ENCODE measurements around the gene FSIP1. TPM values are rescaled to one million over a fixed set of nuclear protein-coding genes. Genes with fewer than 3 reads are reported as not detected.

The FSIP1 gene
- total RNA-seq, 1 experiment from 2014 or later: 0.97 TPM

GRCh38 chr15:39720621-39721611 is 61.7 kb downstream of the FSIP1 start:
- peak; percentile 52 for DNase-seq (ENCODE audit: low read depth)

GRCh38 chr15:39720081-39720480 is 62.6 kb downstream of the FSIP1 start:
- DNase-seq (ENCODE audit: low read depth): no peak

- DNase-seq (ENCODE audit: low read depth): no peak
Measured at GRCh38 chr15:39719109-39719508, 63.5 kb downstream of the FSIP1 start.

GRCh38 chr15:39717134-39717533 is 65.5 kb downstream of the FSIP1 start:
- DNase-seq (ENCODE audit: low read depth): no peak

- no peak for DNase-seq (ENCODE audit: low read depth)
Measured at GRCh38 chr15:39714251-39714650, 68.4 kb downstream of the FSIP1 start.

GRCh38 chr15:39713846-39714245 is 68.8 kb downstream of the FSIP1 start:
- no peak for DNase-seq (ENCODE audit: low read depth)

- DNase-seq (ENCODE audit: low read depth): no peak
Measured at GRCh38 chr15:39710681-39711080, 72.0 kb downstream of the FSIP1 start.

GRCh38 chr15:39709941-39710340 is 72.7 kb downstream of the FSIP1 start:
- DNase-seq (ENCODE audit: low read depth): no peak

- no peak for DNase-seq (ENCODE audit: low read depth)
Measured at GRCh38 chr15:39706206-39706605, 76.4 kb downstream of the FSIP1 start.

- DNase-seq (ENCODE audit: low read depth): no peak
Measured at GRCh38 chr15:39704689-39705088, 78.0 kb downstream of the FSIP1 start.

GRCh38 chr15:39704235-39704634 is 78.4 kb downstream of the FSIP1 start:
- DNase-seq (ENCODE audit: low read depth): no peak

GRCh38 chr15:39701988-39702387 is 80.7 kb downstream of the FSIP1 start:
- DNase-seq (ENCODE audit: low read depth): no peak

- no peak for DNase-seq (ENCODE audit: low read depth)
Measured at GRCh38 chr15:39700375-39700700, 82.3 kb downstream of the FSIP1 start.

- no peak for DNase-seq (ENCODE audit: low read depth)
Measured at GRCh38 chr15:39699516-39700374, 82.9 kb downstream of the FSIP1 start.

- no peak for DNase-seq (ENCODE audit: low read depth)
Measured at GRCh38 chr15:39698444-39699390, 83.9 kb downstream of the FSIP1 start.

- no peak for DNase-seq (ENCODE audit: low read depth)
Measured at GRCh38 chr15:39697509-39697908, 85.1 kb downstream of the FSIP1 start.

- DNase-seq (ENCODE audit: low read depth): no peak
Measured at GRCh38 chr15:39695793-39696192, 86.8 kb downstream of the FSIP1 start.

GRCh38 chr15:39692356-39693327 is 90.0 kb downstream of the FSIP1 start:
- no peak for DNase-seq (ENCODE audit: low read depth)

- DNase-seq (ENCODE audit: low read depth): no peak
Measured at GRCh38 chr15:39690881-39691634, 91.6 kb downstream of the FSIP1 start.

- no peak for DNase-seq (ENCODE audit: low read depth)
Measured at GRCh38 chr15:39687965-39688364, 94.7 kb downstream of the FSIP1 start.
